Neural progenitor cell (in vitro differentiated cells): Measurements from ENCODE around the gene GALNT13.

Experiments
- EZH2 ChIP-seq: fragments of 200-600 bp; sonication (generic); IDR thresholded peaks from 2 replicates; pipeline ENCODE4 v1.6.1; 2017; ENCODE audit warnings: antibody characterized with exemption, mild to moderate bottlenecking, moderate library complexity
- EZH2phosphoT487 ChIP-seq: fragments of 200-600 bp; sonication (generic); IDR thresholded peaks from 2 replicates; pipeline ENCODE4 v1.6.1; 2017; ENCODE audit warnings: antibody characterized with exemption
- TF ChIP-seq, protein P1 (sequence below): fragments of 200-600 bp; sonication (generic); IDR thresholded peaks from 2 replicates; pipeline ENCODE4 v1.5.1; 2017; ENCODE audit warnings: antibody characterized with exemption, mild to moderate bottlenecking

GRCh38 chr2:154125891-154126290, 254.2 kb downstream of the GALNT13 start:
- no peak for TF ChIP-seq EZH2
- TF ChIP-seq, protein P1, sequence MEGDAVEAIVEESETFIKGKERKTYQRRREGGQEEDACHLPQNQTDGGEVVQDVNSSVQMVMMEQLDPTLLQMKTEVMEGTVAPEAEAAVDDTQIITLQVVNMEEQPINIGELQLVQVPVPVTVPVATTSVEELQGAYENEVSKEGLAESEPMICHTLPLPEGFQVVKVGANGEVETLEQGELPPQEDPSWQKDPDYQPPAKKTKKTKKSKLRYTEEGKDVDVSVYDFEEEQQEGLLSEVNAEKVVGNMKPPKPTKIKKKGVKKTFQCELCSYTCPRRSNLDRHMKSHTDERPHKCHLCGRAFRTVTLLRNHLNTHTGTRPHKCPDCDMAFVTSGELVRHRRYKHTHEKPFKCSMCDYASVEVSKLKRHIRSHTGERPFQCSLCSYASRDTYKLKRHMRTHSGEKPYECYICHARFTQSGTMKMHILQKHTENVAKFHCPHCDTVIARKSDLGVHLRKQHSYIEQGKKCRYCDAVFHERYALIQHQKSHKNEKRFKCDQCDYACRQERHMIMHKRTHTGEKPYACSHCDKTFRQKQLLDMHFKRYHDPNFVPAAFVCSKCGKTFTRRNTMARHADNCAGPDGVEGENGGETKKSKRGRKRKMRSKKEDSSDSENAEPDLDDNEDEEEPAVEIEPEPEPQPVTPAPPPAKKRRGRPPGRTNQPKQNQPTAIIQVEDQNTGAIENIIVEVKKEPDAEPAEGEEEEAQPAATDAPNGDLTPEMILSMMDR: no peak
- no peak for TF ChIP-seq EZH2phosphoT487
